ENCODE data around the gene SLC24A1.
"Not testable (repeated sequence)": the region's sequence is repeated elsewhere in the genome, so short reads cannot be mapped to it uniquely, and the experiment has no call there.

Gene SLC24A1

DNA sequence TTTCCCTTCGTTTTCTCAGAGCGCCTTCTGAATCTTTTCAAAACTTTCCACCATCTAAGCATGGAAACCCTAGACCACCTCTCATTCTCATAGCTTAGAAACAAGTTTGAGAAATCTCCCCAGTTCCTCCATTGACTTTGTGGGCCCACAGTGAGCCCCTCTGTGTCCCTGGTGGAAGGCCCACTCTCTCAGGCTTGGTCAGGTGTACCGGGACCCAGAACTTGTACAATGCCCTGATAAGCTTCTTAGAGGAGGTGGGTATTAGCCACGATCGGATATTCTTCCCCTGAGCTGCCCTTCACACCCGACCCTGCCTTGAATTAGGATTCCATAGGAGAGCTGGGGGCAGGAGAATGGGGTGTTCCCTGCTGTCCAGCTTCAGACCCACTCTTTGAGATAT lies at the start of gene SLC24A1:
Gene SLC24A1 (plus strand): TSS at position 301 of the 400 bp plus-strand sequence. CDS start 2,143 bp downstream, outside the sequence.
- no peak for DNase-seq (ENCODE audit: low read depth in 2 of 2)

DNA sequence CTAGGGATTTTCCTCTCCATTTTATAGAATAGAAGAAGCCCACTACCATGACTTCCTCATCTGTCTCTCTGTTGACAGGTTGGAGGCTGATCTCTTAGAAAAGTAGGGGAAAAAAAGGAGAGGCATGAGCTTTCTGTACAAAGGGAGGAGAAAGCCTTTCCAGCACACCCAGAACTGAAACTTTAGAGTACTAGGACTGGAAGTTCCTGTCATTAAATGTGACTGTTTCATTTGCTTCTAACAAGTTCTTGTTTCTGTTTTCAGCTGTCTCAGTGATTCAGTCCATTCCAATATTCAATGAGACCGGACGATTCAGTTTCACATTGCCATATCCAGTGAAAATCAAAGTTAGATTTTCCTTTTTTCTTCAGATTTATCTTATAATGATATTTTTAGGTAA lies 49.8 kb upstream of the SLC24A1 start:
- DNase-seq (ENCODE audit: low read depth in 2 of 2) = no peak

DNA sequence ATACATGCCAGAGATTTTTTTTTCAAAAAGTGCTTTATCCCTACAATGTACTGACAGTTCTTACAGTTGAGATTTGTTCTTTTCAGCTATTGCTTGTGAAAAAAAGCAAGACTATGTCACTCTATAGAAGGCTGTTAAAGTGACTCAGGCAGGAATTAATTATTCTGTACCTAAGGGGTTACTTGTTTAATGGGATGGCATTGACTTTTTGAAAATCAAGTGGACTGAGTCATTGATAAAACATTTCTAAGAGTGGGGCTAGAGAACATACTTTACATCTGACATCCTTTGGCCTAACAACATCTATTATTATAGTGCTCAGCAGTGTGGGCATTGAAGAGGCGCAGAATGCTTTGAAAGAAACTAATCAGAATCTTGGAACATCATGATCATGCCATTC lies 45.1 kb upstream of the SLC24A1 start:
- DNase-seq (ENCODE audit: low read depth in 2 of 2) = no peak

DNA sequence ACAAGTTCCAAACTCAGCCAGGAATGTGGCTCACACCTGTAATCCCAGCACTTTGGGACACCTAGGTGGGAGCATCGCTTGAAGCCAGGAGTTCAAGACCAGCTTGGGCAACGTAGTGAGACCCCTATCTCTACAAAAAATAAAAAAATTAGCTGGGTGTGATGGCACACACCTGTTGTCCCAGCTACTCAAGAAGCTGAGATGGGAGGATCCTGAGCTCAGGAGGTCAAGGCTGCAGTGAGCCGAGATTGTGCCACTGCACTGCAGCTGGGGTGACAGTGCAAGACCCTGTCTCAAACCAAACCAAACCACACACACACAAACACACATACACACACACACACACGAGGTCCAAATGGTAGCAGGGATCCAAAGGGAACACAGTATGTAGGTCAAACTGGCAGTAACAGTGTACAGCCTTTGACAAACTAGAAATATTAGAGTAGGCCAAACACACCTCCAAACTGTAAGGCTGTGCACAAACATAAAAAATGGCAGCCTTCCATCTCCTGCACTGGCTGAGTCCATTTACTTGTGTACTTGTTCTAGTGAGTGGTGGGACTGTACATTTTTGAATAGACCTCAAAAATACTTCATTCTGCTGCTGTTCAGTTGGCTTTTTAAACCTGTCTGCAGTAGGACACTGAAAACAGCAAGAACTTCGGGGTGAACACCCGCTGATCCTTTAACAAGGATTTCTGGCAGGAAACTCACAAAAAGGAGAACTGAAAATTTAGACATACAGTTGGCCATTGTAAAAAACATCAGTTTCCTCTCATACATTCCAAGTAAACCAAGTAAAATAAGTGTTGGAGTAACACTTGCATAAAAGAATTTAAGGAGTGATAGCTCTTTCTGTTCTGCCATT lies 44.4 kb upstream of the SLC24A1 start:
- DNase-seq (ENCODE audit: low read depth in 2 of 2) = no peak

DNA sequence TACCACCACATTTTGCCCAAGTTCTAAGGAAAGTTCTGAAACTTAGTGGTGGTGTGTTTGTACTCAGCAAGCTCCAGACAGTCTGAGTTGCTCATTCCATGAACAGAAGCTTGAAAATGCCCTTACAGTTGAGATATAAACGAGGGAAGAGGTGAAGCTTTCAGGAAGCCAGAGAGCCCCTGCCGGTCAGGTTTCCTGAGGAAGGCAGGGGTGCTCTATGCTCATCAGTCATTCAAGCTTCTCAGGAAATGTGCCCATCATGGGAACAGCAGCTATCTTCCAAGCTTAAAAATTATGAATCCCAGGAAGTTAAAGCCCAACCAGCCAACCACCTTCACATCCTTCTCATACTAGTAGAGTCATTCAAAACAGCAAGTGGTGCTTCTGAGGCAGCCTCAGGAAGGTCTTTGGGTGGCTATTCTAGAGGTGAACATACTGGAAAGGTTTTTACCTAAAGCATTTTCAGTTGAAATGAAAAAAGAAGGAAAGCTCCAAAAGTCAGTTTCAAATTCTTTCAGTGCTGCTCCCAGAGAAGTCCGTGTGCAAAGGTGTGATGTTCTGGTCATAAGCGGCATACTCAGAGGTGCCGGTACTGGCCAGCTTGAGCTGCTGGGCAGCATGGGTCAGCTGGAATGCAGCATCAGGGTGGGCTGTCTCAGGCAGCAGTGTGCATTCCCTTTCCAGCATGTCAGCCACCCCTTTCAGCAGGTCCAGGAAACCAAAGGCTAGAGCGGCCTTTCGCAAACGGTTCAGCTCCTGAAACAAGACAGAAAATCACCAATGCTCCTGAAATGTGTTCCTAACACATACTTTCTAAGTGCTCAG lies 42.6 kb upstream of the SLC24A1 start:
- DNase-seq (ENCODE audit: low read depth in 2 of 2) = no peak

DNA sequence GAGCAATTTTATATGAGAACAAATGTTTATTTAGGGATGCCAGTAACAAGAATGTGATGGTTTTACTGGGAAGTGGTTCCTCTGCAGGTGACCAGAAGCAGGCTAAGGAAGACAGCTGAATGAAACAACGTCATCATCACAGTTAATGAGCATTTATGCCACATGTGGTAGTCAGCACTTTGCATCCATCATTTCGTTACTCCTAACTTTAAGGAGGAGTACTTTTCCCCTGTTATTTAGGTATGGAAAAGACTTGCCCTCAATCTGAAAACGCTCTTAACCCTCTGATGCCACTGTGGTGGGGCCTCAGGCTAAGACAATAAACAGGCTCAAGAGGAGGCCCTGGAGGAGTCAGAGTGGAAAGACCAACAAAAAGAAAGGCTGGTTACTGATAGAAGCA lies 42.0 kb upstream of the SLC24A1 start:
- DNase-seq (ENCODE audit: low read depth in 2 of 2) = no peak

DNA sequence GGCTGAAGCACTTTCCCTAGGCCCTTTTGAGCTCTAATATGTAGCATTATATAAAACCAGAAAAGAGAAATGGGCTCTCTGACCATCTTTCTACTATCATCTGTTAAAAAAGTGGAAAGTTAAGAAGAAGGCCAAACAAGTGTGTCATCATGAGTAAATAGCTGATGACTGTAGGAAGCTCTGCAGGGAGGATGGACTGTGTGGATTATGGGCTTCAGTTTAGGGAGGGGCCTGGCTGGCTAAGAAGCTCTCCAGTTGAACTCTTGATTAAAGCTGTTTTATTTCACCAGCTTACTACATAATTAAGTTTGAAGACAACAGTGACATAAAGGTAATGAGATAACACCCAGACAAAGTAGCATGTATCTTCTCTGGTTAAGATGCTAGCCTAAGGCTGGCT lies 41.5 kb upstream of the SLC24A1 start:
- DNase-seq (ENCODE audit: low read depth in 2 of 2) = no peak

DNA sequence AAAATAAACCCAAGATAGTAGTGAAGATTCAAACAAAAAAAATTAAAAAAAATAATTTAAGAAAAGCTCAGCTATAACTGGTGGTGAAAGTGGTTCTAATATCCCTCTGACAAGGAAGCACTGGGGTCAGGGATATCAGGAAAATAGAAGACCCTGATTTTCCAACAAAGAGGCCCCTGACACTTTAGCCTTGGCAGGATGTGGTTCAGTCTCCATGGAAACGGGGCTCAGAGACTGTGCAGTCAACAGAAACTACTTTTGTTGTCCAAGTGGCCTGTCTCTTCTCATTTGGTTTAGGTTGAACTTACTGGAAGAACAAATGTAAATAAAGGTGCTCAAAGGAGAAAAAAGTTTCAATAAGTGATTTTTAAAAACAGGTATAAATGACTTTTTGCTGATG lies 38.0 kb upstream of the SLC24A1 start:
- no peak for DNase-seq (ENCODE audit: low read depth in 2 of 2)

DNA sequence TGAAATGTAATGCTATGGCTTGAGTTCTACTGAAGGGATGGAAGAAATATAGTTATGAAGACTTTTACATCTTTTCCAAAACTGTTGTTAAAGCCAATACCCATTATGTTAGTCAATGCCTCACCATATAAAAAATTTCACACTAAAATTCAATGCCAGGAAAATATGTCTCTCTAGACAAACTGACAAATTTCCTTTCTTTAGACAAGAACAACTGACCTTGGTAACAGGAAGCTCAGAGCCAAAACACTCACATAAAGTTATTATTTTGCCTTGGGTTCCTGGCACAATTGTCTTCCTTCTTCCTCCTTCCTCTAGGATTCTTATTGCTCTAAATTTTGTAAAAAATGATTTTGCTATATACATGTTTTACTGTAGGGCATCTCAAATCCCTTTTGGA lies 37.5 kb upstream of the SLC24A1 start:
- no peak for DNase-seq (ENCODE audit: low read depth in 2 of 2)

DNA sequence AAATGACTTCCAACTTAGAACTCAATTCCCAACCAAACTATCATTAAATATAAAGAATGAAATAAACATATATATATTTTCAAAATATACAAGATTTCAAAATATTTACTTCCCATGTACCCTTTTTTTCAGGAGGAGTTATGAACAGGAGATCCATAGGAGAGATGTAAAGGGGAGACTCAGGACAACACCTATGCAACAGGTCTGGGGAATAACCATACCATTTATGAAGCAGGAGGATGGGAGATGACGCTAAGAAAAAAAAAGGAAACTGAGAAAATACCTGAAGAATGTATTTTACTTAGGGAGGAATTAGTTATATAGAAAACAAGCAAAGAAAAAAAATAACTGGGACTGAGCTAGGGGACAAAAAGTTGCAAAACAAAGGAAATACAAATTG lies 34.6 kb upstream of the SLC24A1 start:
- DNase-seq (ENCODE audit: low read depth in 2 of 2) = no peak

DNA sequence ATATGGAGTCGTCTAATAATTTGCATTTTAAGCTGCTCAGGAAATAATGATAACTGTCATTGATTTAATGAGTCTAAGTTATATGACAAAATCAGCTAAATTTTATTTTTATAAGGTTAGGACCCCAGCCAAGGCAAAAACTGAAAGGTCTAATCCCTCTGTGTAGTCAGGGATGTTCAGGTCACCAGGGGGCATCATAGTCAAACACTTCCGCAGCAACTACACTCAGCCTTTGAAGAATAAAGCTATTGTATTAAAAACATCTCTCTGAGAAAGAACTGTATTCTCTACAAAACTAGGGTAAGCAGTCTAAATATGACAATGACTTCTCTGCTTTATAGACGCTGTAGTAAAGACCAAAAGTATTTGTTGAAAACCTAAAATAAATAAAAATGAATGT lies 25.8 kb upstream of the SLC24A1 start:
- no peak for DNase-seq (ENCODE audit: low read depth in 2 of 2)

DNA sequence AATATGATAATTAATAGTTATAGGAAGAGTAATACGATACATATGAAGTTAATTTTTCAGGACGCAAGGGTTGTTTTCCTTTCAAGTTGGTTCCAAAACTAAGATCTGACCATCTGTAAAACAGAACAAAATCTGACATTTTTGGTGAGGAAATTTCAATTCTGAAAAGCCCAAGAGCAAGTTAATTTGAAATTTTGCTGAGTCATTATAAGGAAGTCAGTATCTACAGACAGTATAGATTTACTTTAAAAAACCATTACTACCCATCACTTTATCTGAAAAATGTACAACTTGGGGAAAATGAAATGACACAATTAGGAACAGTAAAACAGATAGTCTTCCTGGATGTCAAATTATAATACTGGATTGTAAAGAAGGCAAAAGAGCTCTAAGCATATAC lies 23.3 kb upstream of the SLC24A1 start:
- DNase-seq (ENCODE audit: low read depth in 2 of 2) = no peak

DNA sequence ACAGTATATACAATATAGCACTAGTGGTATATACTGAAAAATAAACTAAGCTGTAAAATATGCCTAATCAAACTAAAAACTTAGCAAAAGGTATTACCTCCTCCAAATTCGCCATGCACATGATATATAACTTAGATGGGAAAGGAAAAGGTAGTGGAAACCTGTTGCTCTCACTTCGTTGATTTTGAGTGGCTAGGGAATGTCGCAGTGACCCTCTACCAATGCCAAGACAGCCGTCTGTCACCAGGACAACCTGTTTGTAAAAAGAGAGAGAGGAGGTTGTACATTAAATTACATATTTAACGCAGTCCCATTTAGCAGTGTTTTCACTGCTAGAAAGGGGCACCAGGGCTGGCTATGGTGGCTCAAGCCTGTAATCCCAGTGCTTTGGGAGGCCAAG lies 22.1 kb upstream of the SLC24A1 start:
- DNase-seq (ENCODE audit: low read depth in 2 of 2) = no peak

DNA sequence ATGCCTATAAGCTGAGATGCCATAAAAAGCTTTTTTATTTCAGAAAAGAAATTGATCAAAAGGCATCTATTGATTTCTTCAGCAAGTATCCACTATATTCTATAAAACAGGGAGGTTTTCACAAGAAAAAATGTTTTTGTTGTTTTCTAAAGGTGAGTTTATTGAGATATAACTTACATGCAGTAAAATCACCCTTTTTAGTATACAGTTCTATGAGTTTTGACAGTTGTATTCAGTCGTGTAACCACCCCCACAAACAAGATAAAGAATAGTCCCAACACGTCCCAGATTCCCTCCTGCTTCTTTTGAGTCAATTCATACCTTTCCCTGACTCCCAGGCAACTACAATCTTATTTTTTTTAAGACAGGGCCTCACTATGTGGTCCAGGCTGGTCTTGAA lies 18.6 kb upstream of the SLC24A1 start:
- no peak for DNase-seq (ENCODE audit: low read depth in 2 of 2)

DNA sequence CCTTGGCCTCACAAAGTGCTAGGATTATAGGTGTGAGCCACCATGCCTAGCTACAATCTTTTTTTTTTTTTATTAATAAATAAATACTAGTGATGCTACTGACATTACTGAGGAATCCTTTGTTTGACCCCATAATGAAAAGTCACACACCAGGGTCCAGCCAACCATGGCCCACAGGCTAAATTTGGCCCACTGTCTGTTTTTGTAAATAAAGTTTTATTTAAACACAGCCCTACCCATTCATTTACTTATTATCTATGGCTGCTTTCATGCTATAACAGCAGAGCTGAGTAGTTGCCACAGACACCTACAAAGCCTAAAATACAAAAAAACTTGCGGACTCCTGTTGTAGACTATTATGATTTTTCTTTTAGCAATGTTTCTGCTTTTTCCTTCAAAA lies 18.2 kb upstream of the SLC24A1 start:
- DNase-seq (ENCODE audit: low read depth in 2 of 2) = no peak

DNA sequence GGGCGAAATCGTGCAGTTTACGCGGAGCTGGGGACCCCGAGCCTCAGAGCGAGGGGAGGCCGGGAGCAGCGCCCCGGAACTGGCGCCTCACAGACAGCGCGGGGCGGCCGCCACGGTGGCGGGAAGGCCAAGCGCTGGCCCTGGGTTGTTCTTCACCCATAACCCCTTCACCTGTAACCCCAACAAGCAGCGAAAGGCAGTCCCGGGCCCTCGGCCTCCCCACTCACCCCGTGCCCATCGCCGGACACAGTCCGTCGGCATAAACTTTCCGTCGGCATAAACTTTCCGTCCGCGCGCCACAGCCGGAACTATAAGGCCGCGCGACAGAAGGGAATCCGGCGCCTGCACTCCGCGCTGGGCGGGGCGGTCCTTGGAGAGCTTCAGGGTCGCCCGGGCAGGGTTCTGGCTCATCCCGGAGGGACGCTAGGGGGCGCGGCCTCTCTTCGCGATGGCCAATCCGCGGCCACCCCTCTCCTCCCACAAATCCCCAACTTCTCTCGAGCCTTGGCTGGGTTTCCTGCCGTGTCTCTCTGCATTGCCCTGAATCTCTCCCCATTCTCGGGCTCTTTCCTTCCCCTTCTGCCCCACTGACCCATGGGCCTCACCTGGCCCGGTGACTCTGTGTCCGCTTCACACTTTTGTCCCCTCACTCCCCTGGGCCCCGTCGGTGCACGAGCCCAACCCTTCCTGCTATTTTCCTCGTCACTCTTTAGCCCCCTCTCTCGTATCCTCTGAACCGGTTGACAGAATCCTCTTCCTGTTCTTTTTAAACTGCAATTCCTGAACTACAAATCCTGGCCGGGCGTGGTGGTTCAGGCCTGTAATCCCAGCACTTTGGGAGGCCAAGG lies 10.6 kb upstream of the SLC24A1 start, which contains the start of gene INTS14:
Gene INTS14 (minus strand): TSS at position 261 of the 848 bp plus-strand sequence. CDS start 3,751 bp downstream, outside the sequence.
- peak; percentile 82 to 87 for DNase-seq (ENCODE audit: low read depth in 2 of 2)

DNA sequence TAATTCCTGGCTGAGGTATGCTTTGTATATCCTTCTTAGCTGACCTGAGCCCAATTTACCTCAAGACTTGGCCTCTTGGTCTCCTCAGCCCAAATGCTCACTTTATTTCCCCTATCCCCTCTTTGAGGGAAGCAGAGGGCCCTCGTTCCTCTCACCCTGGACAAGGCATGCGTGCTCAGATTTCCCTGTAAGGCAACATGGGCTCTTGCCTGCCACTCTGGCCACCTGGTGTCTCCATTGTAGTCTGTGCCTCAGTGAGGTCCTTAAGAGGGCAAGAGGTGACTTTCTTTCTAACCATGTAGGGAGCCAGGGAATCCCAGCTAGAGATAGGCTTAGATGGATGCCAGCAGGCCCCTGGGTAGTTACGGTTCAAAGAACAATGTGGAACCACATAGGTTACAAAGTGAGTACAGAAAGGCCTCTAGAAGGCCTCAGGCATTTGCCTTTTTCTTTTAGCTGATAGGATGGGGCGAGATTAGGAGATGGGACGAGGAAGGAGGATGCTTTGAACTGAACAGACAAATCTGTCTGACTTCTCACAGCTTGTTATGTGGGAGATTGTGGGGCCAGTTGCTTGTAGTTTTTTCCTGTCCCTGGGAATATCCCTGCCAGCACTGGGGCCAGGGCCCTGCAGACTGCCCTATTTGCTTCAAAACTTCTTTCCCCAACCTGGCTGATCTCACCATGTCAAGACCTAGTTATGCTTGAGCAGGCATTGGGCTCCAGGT lies 9.7 kb upstream of the SLC24A1 start:
- DNase-seq (ENCODE audit: low read depth in 2 of 2) = no peak

DNA sequence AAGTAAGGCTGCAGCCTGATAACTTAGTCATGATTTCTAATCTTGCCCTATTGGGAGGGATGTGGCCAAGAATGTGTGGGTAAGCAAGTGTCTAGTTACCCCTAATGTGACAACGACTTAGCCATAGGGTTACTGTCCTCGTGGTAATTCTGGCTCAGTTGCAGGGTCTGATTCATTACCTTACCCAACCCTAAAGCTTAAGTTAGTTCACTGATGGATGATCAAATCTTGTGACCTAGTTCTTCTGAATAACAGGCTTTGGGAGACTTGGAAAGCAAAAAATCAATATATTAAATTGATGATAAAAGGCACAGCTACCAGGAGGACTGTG lies 9.2 kb upstream of the SLC24A1 start:
- no peak for DNase-seq (ENCODE audit: low read depth in 2 of 2)

DNA sequence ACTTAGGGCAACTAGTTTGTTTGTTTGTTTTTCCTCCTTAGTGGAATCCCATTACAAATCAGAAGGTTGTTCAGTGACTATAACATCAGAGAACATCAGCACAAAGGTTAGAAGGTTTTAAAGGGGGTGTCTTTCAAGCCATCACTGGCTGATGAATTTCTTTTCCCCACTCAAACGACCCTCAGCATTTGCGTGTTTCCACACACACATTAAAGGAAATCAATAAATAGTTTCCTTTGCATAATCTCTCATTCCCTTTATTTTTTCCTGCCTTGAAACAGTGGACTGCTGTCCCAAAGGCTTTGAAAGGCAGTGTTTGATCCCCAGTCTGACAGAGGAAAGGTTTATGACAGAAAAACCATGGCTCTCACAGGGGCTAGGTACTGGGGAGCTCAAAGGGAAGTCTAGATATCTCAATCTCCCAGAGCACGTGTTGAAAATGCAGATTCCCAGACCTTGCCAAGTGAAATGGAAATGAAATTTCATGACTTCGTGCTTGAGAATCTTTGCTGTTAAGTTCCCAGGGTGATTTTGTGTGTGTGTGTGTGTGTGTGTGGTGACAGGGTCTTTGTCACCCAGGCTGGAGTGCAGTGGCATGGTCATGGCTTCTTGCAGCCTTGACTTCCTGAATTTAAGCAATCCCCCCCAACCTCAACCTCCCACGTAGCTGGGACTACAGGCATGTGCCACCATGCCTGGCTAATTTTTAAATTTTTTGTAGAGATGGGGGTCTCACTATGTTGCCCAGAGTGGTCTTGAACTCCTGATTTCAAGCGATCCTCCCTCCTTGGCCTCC lies 8.6 kb upstream of the SLC24A1 start:
- no peak for DNase-seq (ENCODE audit: low read depth in 2 of 2)

DNA sequence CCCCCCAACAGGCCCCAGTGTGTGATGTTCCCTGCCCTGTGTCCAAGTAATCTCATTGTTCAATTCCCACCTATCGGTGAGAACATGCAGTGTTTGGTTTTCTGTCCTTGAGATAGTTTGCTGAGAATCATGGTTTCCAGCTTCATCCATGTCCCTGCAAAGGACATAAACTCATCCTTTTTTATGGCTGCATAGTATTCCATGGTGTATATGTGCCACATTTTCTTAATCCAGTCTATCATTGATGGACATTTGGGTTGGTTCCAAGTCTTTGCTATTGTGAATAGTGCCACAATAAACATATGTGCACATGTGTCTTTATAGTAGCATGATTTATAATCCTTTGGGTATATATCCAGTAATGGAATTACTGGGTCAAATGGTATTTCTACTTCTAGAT lies 5.9 kb upstream of the SLC24A1 start:
- DNase-seq (ENCODE audit: low read depth in 2 of 2) = not testable (repeated sequence)

All from stimulated activated CD8-positive, alpha-beta memory T cell treated with anti-CD3 and anti-CD28 coated beads, Interleukin-7, amount 100 ng/mL, for 1 hour (primary cell).